HG03159 (cell line): ENCODE data around the gene PER1.

Experiments
- ATAC-seq: cut with Tn5 transposase; IDR thresholded peaks from one replicate; pipeline ENCODE4 v1.9.1; 2021; ENCODE audit warnings: mild to moderate bottlenecking, moderate library complexity; ENCODE audit not compliant: unreplicated experiment

The PER1 gene

DNA sequence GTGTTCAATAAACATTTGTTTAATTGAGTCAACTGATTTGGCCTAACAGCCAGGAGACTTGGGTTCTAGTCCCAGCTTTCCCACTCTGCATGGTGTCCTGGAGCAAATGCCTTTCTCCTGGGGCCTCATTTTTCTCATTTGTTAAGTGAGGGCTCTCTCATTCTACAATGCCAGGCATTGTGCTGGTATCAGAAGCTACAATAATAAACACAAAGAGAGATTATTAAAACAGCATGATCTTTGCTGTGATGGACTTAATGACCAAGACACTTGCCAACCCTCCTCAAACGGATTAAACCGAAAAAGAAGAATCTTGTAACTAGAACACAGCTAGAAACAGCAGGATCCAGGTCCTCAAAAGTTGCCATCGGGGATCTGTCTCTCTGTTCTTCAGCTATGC is 15.3 kb upstream of the PER1 start:
- ATAC-seq: no peak

DNA sequence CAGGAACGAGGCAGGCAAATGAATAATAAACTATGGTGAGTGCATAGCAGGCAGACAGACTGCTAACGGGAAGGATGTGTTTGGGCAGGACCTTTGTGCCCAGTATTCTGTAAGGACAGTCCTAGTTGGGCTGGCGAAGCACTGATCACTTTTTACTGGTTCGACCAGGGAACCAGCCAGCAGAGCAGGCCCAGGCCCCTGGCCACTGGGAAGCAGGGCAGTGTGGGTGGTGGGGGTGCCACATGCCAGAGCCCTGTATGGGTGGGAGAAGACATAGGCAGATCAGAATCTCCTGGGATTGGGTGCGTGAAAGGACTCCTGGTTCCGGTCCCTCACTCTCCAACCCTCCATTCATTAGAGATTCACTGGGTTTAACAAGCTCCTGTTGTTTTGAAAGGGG is 14.5 kb upstream of the PER1 start:
- ATAC-seq: no peak

DNA sequence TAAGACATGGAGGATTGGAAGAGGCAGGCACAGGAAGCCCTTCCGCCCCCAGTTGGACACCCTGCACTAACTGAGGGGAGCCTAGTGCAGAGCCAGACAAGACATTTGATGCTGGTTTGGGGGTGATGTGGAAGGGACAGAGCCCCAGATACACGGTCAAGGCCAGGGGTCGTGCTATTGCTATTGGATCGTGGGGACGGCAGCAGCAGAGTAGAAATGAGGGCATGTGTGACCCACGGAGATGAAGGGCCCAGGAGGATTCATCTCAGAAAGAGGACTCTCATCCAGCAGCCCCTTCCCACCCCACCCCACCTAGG is 12.6 kb upstream of the PER1 start:
- no peak for ATAC-seq

DNA sequence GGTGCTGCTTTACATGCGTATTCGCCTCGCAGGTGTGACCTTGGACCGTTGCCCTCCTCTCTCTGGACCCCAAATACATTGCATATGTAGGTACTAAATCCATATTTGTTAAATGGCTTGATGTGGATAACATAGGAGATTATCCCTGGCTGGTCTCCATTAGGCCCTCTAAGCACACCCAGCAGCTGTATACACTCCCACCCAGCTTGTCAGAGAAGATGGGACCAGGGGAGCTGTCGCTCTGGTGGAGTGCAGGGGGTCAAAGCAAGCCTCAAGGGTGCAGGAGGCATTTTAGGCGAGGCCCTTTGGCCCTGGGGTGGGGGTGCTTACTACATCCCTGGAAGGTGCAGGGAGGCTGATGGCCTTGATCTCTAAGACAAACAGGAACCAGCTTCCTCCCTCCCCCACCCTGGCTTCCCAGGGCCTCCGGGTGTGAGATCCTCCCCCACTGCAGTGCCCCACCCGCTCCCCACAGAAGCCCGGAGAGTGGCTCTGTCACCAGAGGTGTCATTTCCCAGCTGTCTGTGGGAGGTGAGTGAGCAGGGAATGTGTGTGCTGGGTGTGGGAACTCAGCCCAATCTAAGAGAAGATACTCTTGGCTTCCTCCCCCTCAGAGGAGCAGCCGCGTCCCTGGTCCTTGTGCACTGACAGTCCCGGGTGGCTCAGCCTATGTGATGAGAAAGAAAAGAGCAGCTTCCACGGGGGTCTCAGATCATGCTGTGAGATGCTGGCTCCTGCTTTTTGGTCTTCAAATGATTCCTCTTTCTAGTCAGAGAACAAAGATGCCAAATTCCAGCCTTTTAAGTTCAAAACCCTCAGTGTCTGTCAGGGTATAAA is 12.0 kb upstream of the PER1 start:
- no peak for ATAC-seq

DNA sequence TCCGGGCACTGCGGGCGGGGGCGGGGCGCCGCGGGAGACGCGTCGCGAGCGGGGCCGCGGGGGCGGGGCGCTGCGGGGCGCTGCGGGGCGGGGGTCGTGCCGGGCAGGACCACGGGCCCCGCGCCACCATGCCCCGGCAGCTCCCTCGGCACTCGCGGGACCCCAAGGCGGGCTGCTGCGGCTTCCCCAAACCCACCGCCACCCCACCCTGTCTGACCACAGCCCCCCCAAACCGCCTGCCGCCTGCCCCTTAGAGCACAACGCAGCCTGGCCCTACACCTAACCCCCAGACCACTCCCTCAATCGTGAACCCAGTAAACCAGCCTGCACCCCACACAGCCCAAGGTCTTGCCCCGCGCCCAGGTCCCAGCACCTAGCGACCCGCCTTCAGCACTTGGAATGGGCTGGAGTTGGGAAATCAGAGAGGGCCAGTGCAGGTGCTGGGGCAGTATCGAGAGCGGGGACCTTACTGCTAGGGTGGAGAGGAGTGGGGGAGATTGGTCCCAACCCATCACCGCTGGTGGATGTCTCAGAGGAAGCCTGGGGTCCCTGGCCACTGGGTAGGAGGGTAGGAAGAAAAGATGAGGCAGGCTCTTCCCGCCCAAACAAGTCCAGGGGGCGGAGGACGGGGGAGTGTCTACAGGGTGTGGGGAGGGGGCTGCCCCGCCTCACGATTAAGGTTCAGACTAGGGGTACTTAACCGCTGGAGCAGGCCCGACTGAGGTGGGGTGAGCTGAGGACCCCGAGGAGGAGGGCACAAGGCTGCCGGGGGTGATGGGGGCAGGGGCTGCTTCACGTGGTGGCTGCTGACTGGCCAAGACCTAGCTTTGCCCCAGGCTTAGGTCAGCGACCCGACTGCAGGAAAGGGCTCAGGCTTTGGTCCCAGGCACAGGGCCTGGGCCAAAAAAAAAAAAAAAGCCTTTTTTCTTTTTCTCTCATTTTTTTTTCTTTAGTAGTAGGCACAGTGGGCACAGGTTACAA is 11.1 kb upstream of the PER1 start:
- no peak for ATAC-seq

DNA sequence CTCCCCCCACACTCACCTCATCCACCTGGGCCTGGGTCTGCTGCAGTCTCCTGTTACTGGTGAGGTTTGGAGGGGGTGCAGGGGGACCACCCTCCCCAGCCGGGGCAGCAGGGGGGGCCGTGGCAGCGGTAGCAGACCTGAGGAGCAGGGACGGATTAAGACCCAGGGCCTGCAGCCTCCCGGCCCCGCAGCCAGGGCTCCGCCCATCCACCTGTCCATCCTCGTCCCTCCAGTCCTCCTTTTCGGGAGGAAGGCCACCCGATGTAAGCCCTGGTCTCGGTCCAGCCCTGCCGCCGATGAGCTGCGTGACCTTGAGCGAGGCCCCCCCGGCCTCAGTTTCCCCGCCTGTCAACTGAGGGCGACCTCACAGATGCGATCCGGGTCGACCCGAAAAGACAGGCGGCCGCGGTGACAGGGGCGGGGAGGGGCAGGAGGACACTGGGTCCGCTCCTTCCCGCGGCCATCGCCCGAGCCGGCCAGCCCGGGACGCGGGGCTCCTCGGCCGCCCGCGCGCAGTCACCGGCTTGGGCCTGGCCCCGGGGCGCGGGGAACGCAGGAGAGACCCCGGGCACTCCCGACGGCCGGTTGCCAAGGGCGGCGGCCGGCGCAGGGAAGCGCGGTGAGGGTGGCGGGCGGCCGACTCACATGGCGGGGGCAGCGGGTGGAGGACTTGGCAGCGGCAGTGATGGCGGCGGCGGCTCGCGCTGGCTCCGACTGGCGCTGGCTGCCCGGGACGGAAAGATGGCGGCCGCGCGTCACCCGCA is 10.2 kb upstream of the PER1 start, which contains the start of gene VAMP2:
Gene VAMP2 (minus strand): TSS at position 716 of the 764 bp plus-strand sequence. CDS start 69 bp downstream, at position 647.
- no peak for ATAC-seq

DNA sequence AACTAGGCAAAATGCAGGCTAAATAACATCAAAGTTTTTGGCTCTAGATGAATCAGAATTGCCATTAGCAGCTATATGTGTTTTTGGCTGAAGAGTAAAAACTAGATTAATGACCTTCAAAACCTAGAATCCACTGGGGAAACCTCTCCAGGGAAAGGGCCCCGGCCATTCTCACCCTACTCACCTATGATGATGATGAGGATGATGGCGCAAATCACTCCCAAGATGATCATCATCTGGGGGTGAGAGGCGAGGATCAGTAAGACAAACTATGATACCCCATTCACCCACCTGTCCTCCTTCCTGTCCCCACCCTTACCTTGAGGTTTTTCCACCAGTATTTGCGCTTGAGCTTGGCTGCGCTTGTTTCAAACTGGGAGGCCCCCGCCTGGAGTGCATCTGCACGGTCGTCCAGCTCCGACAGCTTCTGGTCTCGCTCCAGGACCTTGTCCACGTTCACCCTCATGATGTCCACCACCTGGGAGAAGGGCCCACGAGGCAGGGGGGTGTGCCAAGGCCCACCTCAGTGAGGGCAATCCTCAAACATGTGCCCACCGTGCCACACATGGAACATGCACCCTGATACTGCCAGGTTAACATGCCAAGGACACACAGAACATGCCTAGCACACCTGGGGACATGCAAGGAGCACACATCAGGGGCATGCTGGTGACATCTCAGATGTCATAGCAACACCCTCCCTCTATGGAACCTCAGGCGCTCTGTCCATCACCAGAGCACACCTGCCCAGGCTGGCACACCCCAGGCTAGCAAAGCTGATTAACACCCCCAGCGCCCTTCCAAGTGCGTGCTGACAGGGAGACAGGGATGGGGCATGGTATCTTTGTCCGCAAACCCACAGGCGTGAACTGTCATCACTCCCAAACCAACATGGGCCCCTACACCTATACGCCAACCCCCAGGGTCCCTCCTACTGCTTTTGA is 9.4 kb upstream of the PER1 start:
- no peak for ATAC-seq

DNA sequence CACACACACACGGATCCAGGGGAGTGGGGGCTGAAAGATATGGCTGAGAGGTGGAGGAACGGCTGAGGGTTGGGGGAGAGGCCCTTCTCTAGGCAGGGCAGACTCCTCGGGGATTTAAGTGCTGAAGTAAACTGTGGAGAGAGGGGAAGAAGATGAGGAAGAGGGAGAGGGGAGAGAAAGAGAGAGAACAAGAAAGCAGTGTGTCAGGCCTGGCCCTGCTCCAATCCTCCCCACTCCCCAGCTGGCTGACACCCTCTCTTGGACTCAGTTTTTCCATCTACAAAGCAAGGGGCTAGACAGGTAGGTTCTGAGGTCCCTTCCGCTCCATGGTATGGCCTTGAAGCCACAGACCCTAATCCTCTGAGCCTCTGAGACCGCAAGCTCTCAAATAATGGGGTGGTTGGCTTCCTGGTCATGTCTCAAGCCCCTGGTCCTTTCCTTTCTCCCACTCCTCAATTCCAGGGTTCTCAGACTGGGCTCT is 8.6 kb upstream of the PER1 start:
- ATAC-seq: no peak

DNA sequence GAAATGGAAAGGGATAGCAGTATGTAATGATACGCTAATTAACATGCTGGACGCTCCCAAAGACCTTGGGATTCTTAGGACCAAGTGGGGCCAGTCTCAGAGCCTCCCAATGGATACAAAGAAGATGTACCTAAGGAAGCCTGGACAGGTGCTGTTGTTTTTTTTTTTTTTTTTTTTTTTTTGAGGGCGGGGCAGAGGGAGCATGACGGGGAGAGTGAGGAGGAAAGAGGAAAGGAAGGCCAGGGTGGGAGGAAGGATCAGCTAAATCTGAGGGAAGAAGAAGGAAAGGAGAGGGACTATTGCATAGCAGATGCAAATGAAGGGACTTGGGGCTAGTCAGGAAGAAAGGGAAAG is 8.0 kb upstream of the PER1 start:
- ATAC-seq: no peak

DNA sequence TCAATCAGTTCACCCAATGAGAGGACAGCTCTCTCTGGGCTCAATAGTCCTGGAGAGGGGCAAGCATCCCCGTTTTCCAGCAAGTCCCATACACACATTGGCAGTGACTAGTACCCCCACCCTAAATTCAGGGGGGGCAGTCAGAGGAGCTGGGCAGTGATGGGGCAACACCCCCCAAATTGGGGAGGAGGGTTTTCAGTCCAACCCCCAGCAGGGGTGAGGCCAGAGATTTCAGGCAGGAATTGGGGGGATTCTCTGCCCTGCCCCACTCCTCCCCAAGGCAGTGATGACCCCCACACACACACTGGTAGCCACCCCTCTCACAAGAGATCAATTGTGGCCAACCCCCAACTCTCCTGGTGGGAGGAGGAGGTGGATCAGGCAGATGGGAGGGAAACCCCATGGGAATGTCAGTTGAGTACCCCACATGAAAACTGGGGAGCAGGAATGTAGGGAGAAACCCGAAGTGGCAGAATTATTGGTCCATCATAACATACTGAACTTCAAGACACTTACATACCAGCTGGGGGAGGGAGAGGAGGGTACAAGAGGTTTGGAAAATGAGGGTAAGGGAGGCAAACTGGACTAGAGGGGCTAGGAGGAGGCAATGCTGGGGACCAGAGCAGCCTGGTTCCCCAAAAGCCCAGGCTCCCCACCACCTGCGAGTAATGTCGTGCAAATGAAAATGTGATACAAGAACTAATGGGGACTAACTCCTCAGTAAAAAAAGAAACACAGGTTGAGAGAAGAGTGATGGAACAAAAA is 7.4 kb upstream of the PER1 start:
- ATAC-seq: no peak

DNA sequence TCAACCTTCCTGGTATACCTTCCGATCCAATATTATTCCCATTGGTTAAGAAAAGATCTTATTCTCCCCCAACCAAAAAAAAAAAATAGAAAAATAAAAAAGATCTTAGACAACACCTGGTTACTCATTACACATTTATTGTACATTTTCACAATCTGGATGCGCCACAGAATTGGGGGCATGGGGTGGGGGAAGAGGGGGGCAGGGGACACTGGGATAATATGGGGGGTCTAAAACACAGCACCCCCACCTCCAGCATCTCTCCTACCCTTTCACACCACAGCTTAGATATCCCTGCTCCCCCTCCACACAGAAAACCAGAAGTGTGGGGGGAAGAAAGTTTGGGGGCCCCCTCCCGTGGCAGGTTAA is 6.8 kb upstream of the PER1 start:
- ATAC-seq: no peak

DNA sequence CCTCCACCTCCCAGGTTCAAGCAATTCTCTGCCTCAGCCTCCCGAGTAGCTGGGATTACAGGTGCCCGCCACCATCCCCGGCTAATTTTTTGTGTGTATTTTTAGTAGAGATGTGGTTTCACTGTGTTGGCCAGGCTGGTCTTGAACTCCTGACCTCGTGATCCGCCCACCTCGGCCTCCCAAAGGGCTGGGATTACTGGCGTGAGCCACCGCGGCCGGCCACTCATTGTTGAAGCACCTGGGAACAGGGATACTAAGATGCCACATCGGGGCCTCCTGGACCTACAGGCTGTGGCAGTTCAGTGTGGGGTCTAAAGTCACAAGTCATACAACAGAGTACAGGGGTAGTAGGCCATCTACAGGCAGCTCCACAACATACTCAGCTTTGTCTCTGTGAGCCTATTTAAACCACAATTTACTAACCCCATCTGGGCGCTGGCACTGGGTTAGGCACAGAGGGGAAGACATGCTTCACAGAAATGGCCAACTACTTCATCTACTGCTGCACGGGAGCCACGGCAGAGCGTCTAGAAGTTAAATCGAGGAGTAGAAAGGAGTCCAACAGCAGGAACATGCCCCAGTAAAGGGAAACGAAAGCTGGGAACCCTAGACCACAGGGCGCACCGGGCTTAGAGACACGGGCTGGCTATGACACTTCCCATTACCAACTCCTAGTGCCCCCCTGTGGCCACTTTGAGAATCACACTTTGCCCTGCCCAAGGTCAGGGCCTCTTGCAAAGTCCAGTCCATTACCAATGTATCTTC is 6.2 kb upstream of the PER1 start:
- no peak for ATAC-seq

DNA sequence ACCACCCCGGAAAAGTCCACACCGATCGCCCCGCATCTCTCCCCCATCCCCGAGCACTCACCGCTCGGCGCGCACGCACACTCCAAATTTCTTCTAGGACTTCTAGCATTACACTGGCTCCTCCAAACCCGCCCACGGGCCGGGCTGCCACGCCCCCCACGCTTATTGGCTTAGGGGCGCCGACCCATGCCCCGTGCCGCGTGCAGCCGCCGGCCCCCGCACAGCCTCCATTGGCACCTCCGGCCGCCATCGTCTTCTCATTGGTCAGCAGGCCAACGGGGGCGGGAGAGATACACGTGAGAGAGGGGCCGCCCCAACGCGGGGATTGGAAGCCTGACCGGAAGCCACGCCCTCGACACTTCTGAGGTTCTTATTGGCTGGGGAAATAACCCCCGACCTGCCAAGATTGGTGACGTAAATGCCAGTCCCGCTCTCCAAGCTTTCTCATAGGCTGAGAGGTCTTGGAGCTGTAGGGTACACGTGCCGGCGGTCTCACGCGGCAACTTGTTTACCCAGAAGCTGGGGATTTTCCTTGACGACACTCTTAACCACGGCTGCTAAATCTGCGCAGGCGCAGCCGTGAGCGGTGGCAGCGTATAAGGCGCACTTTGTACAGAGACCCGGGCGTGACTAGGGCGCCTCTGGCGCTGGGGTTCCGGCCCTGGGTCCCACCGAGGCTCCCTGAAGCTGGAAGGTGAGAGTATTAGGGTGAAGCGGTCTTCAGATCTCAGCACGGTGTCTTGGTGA is 4.2 kb upstream of the PER1 start:
- peak; percentile 71 for ATAC-seq

DNA sequence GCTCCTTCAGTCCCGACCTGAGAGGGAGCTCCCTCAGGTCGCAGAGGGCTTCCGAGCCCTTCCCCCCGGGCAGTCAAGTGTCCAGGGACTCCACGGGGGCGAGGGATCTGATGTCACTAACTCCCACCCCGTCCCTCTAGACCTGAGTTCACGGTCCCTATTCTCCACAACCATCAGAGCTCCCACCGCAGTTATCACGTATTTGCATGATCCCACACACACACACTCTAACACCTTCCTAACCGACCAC is 3.7 kb upstream of the PER1 start:
- ATAC-seq: no peak

DNA sequence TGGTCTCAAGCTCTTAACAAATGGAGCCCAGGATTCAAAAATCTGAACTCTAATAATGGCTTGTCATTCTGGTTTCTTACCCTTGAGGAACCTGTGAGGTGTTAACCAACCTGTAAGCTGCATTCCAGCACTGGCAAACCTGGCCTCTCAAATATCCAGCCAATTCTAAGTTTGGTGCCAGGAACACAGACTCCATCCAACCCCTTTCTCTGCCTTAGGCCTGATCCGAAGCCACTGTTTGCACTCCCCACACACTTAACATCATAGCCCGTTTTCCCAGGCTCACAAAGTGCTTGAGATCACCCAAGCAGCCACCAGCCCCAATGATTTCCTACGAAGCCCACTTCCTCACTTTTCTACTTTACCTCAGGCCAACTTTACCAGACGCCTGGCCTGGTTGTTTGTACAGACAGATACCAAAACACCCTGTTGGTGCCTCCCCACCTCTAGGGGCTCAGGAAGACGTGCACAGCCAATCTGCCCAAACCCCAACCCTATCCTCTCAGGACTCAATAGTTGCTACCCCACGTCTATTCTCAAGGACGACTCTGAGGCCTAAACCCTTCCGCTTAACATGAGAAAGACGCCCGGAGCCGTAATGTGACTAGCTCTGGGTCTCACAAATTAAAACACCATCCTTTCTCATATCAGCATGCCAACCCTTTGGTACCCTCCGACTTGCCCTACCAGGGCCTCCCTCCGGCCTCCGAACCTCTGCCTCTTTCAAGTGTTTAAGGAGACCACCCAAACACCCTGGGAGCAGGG is 3.2 kb upstream of the PER1 start:
- ATAC-seq: no peak

DNA sequence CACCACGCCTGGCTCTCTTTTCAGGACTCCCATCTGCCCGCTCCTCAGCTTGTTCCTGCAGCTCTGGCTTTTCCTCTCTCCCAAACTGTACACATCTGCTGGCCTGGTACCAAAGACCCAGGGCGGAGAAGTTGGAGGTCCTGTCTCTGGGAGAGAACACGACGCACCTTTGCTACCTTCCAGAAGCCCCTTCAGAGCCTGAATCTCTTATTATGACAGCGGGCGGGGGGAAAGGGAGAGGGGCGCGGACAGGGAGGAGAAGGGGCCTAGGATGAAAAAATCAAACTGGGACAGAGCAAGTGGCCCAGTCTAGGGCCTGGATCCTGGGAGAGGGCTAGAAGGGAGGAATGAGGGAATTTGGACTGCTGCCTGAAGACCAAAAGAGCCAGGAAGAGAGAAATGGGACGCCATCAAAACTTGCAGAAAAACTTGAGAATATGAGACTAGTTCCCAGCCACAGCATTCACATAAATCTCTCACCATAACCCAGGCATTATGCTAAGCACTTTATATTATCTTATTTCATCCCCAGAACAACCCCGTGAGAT is 2.5 kb upstream of the PER1 start:
- ATAC-seq: no peak

DNA sequence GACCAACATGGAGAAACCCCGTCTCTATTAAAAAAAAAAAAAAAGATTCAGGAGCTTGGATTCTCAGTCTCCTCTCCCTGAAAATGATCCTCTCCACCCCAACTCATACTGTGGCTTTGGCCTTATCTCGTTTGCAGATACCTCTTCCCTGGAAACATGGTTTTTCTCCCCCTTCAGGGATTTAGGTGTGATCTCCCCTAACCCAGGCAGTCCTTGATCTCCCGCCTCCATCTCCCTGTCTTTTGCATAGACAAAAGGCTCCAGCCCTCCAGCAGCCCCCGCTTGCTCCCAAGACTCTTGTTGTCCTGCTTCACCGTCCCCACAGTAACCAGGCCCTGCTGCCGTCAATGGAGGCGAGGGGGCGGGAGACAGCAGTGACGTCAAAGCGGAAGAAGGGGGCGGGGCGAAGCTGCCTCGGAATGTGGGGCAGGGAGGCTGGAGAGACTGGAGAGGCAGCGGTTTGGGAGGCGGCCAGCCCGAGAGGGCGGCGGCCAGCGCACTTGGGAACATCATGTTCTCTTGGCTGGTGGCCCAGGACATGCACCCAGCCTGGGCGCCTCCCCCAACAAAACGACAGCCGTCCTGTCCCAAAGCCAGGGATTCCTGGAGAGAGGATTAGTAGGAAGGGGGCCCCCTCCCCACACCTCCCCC is 1.9 kb upstream of the PER1 start:
- ATAC-seq: no peak
